GM21447 (cell line): ENCODE data around the gene HCRTR1.

Experiments
- ATAC-seq: cut with Tn5 transposase; IDR thresholded peaks from one replicate; pipeline ENCODE4 v1.9.1; 2021; ENCODE audit not compliant: unreplicated experiment

The HCRTR1 gene

DNA sequence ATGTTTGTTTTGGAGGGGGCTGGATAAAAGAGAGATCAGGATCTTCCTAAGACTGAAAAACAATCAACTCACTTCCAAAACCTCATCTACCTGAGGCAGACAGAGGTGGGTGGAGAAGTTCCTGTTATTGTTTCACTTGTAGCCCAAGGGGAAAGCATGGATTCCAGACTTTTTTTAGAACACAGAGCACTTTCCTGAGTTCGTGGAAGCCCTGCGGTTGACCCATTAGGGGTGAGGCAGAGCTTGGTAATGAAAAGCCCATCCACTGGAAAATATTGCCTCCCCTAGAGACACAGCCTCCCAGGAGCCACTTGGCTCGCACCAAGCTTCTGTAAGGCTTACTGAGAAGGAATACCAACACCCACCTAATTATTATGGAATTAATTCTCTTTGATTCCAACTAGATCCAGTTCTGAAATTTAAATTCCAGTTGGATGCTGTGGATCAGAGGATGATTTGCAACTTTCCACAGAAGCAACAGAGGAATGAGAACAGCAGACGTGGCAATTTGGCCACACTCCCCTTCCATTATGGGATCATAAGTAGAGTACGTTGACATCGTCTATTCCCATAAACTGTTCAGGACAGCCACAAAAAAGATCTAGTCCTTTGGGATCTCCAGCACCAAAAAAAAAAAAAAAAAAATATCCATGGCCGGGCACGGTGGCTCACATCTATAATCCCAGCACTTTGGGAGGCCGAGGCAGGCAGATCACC is 31.3 kb downstream of the HCRTR1 start:
- ATAC-seq = no peak

DNA sequence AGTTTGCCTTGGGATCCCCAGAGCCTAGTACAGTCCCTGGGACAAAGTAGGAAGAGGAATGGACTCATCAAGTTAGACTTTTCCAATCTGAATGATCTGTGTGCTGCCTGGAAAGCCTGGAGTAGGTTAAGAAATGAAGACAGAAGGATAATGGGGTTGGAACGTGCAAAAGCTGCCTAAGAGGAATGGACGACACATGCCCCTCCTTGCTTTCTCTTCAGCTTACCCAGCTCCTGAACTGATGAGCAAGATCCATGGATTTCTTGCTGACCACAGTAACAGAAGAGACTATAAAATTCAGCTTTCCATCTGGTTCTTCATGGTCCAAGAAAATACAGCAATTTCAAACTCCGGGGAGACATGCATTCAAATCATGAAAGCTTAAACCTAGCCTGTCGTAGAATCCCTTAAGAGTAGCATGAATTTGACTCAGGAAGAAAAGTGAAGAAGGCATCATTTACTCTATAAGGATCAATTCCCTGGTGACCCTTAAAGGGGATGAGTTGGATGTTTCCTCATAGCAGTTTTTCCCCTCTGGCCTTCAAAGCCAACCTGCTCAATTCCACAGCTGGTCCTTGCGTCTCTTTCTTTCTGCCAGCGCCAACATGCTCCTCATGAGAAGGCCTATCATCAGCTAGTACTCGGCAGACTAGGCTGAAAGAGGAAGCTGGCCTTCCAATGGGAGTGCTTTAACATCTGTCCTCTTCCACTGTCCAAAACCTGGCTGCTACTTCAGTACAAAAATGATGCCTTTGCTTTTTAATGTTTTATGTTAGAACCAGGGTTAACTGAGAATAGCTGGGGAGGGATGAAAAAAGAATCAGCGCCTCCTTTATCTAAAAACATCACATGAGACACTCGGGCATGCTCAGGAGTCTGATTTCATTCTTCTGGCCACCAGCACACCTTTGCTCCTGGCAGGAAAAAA is 32.9 kb downstream of the HCRTR1 start:
- no peak for ATAC-seq

DNA sequence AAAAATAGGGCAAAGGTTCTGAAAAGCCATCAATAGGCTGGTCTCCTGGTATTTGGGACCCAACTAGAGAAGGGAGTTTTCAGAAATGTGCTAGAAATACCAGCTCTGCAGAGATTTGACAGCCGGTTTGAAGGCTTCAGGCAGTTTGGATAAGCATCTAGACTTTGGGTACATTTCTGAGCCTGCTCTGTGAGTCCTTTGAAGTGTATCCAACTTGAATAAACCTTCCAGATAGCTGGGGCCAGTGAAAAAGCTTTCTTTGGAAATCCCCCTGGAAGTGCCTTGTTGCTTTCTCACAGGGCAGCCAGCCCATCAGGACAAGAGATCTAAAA is 33.6 kb downstream of the HCRTR1 start:
- no peak for ATAC-seq

DNA sequence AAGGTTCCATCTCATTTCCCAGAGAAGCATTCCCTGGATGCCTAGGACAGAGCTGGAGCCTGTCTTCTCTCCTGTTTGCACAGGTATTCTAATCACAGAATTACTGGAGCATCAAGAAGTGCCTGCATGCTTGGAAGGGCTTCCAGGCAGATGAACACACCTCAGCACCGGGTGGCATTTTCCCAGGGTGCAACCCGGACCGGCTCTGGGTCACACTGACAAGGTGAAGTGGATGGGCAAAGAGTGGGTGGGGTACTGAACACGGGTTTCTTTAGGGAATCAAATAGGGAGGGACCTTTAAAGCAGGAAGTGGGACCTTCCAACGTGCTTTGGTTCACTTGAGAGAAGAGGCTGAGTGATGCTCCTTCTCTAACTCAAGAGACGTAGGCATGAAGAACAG is 34.3 kb downstream of the HCRTR1 start:
- ATAC-seq = no peak

DNA sequence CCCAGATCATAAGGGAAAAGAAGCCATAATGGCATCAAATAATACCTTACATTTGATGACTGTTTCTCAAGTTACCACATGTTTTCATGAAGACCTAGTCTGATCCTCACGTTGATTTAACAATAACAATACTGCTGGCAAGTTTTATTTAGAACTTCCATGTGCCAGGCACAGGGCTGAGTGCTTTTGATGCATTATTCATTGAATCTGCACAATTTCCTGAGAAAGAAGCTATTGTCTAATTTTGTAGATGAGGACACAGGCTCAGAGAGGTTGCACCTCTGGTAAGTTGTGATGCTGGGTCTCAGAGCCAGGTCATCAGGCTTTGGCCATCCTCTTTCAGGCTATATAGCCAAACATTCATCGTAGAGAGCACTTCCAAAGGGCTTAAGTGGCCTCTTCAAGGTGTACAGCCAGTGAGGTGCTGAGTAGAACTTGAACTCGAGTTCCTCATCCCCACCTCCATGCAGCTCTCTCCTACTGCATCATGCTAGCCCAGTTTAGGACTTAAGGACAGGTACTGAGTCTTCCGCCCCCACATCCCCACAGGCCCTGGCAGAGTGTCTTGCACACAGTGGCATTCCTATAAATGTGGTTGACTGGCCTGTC is 35.5 kb downstream of the HCRTR1 start:
- ATAC-seq = no peak

DNA sequence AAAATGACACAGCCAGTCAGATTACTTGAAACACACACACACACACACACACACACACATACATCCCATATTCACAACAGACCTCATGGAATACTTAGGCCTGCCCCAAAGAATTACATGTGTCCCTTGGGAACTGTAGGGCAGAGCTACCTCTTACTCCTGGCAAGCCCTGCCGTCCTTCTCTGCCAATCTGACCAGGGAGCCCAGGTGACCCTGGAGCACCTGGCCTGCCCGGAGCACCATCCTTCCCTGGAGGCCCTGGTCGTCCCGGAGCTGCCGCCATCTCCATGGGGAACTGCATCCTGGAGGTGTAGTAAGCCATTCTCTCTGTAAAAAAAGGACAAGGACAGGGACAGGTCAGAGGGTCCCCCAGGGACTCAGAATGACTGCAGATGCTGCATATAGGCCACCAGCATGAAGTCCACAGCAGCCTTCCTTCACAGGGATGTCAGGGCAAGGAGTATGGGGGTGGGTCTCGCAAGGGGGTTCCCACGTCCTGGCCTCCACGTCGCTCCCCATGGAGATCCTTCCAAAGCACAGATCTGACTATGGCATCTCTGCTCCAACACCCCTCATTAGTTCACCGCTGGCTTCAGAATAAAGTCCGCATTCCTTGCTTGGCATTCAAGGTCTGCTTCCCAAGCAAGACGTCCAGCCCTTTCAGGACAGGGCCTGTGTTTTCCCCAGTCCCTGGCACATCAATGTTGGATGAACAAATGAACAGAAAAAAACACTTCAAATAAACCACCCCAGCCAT is 36.4 kb downstream of the HCRTR1 start:
- no peak for ATAC-seq

DNA sequence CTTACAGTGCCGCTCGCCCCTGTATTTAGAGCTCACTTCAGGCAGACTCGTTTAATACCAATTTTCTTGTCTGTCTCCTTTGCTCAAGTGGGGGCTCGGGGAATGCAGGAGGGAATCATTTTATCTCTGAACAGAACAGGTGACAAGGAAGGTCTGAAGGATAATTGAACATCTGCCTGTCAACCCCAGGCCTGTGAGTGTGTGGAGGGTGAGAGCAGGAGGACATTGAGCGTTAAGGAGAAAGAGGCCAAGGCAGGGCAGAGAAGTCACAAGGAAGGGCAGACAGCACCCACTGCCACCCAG is 36.9 kb downstream of the HCRTR1 start:
- ATAC-seq = no peak

DNA sequence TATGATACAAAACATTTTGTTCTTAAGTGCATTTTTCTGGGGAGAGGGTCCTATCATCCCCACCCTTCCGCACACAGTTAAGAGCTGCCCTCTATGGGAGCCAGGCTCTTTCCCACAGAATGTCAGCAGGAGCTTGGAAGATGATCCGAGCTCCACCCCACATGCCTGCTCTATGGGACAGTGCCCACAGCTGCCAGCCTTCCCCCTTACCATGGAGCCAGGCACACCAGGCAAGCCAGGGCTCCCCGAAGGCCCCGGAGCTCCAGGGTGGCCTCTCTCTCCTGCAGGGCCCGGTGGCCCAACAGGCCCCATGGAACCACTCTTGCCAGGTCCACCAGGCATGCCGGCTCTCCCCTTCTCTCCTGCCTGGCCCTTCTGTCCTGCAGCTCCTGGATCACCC is 37.6 kb downstream of the HCRTR1 start:
- no peak for ATAC-seq

DNA sequence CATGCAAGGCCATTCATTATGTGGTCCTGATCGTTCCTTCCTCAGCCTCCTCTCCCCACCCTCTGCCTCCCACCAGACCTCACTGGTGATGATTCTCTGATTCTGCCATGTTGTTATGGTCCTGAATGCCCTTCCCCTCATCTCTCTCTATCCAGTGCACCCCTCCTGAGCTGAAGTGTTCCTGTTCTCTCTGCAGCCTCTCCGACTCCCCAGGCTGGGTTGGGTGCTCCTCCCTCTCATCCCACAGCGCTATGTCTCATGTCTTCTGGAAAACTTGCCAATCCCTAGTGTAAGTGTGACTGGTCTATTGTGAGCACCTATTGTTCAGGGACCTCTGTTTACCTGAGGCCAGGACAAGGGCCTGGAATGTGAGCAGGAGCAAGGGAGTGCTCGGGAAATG is 38.3 kb downstream of the HCRTR1 start:
- no peak for ATAC-seq

DNA sequence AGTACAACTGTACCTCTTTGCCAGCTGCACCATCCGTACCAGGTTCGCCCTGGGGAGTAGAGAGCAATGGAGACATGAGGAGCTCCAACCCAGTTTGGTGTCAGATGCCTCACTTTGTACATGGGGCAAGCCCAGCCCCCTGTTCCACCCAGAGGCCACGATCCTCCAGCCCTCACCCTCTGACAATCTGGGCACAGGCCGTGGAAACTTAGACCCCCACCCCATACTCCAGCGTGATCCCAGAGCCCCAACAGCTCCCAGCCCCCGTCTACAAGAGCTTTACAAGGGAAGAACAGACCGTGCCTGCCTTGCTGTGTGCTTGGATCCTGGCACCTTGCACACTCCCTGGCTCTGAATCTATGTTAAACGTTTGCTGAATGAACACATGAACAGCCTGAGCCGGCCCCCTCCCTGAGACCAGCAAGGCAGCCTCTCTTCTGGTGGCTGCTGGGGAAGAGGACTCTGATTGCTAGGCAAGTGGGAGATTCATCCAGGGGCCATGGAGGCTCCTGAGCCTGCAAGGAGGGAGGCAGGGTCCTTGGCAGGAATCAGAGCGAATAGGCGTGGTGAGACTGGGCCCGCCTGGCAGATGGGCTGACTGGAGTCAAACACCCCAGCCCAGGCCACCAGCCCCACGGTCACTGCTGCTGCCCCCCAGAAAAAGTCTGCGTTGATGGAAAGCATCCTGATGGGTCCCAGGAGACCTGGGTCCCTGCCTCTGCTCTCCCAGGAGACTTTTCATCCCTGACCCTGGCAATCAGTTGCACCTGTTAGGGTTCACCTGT is 39.7 kb downstream of the HCRTR1 start:
- ATAC-seq = no peak

DNA sequence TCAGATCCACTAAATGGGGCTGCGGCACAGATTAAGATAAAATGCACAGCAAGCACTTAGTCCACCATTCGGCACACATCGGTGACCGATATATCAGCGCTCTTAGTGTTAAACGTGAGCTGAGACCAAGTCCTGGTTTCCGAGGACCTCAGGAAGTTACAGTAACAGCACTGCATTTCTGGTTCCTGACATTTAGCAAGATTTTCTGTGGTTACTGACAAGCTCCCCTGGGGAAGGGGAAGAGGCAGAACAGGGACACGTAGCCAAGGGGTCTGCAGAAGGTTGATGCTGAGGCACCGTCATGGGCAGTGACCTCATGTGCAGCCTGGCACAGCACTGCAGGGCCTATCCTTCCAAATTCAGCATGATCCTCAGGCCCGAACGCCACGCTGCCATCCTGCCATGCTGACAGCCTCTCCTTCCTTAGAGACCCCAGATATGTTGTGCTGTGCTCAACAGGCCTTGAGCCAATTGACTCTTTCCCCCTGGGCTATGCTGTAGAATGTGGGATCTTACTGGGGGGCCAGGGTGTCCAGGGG is 40.6 kb downstream of the HCRTR1 start:
- no peak for ATAC-seq

DNA sequence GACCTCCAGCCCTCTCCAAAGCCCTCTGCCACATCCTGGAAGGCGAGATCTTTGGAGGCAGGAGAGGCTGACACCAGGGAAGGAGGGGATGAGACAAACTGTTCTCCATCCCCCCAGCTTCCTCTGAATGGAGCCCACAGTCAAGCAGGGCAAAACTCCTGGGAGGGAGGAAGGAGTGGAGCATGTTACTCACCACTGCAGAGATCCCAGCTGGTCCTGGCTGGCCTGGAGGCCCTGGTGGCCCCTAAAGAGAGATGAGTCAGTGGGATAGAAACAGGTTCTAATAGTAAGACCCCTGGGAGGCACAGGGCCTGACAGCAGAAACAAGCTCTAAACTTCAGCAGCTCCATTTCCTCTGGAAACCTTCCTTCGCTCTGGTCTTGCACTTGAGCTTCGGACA is 41.2 kb downstream of the HCRTR1 start:
- no peak for ATAC-seq

DNA sequence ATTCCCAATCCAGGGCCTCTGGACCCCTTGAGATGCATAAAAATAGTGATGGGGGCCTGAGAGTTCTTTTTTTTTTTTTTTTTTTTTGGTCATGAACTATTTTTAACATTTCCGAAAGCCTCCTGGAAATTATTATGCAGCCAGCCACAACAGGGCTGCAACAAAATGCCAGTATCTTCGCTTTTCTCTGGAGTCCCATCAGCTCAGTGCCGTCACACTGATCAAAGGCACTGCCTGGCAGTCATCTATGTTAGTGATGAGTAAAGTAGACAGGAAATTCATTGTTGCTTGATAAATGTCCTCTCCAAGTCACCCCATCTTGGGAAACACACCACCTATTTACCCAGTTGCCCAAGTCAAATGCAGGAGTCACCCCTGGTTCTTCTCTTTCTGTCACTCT is 42.4 kb downstream of the HCRTR1 start:
- ATAC-seq = no peak

DNA sequence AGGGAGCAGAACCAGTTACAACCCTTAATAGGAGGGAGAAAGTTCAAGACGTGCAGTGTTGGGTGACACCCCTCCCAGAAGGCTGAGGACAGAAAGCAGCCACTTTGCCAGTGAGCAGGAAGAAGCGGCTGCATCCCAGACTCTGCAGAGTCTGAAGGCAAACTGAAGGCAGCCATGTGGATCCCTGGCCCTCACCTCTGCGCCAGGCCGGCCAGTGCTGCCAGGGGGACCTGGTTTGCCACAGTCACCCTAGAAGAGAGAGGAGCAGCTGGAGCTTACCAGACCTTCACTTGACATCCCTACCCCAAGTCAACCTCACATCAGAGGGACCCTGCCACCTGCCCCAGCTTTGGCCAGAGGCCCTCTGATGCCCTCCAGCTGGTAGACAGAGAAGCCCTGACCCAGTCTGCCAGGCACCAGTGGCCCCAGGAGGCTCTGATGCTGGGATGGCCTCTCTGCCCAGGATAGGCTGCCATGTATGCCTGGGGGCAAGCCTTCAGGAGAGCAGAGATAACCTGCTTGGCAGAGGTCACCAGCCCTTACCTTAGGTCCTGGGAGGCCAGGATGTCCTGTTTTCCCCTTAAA is 43.5 kb downstream of the HCRTR1 start:
- ATAC-seq = no peak

DNA sequence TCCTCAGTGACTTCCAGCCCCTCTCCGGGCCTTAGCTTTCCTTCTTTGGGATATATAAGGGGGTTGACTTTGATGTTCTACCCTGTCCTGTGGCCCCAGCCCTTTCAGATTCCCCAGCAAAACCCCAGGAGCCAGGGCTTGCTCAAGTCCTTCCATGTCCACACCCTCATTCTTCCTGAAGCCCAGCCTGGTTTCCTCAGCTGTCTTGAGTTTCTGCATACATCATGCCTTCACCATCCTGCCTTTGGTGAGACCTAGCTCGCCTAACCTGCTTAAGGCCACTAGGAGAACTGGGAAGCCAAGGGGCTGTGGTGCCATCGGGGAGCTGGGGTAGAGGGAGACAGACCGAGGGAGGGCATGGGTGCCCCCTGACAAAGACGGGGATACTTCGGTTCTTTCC is 44.4 kb downstream of the HCRTR1 start:
- ATAC-seq = no peak

DNA sequence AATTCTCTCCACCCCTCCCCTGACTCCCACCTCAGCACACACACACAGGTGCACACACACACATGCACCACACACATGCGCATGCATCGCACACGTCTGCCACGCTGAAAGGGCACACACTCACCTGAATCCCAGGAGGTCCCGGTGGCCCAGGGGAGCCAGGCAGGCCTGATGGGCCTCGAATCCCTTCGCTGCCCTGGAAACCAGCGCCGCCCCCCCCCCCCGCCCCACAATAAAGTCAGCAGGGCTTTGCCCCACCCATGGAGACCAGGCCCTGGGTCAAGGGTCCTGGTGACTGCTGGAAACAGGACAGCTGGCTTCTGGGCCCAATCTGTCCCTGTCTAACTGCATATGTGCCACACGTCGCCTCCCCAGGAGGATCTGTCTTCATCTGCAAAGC is 45.0 kb downstream of the HCRTR1 start:
- no peak for ATAC-seq

DNA sequence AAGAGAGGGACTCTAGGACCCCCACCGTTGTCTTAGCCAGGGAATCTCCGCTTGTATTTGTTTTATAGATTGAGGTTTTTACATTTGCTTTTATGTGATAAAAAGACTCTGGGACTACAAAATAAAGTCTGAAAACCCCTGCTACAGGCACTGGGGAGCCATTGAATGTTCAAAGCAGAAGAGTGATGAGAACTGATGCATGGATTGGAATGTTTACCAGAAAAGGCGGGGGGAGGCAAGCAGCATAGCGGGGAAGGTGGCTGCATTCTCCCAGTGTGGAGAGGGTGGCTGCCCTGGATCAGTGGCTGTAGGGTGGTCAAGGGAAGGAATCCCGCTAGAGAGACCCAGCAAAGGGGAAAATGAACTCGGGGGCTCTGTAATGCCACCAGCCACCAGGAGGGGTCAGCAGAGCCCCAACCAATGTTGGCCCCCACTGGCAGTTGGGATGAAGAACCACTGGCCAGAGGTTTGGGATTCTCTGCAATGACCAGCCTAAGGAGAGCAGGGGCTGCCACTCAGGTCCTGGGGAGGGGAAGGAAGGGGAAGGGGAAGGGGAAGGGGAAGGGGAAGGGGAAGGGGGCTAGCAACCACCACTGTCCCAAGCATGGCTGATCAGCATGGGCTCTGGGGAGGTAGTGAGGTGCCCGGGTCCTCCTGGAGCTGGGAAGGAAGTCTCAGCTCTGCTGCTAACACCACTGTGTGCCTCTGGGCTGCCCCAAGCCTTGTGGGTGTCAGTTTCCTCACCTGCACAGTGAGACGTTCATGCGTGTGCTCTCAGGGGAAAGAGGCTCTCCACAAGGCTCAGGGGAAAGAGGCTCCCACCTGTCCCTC is 46.3 kb downstream of the HCRTR1 start:
- no peak for ATAC-seq

DNA sequence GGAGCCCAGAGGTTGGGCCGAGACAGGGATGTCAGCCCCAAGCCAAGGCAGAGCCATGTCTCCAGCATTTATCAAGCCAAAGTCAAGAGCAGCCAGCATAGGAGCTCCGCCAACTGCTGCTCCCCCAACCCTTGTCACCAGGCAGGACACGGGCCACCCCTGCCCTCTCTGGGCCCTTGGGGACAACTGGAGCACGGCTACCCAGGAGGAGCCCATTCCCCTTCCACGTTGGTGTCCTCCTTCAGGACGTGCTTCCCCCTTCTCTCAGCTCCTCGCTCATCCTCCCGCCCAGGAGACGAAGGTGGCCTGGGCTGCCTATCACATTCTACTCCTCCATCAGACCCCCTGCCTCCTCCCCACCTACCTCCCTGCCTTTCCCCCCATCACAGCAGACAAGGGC is 47.0 kb downstream of the HCRTR1 start:
- no peak for ATAC-seq

DNA sequence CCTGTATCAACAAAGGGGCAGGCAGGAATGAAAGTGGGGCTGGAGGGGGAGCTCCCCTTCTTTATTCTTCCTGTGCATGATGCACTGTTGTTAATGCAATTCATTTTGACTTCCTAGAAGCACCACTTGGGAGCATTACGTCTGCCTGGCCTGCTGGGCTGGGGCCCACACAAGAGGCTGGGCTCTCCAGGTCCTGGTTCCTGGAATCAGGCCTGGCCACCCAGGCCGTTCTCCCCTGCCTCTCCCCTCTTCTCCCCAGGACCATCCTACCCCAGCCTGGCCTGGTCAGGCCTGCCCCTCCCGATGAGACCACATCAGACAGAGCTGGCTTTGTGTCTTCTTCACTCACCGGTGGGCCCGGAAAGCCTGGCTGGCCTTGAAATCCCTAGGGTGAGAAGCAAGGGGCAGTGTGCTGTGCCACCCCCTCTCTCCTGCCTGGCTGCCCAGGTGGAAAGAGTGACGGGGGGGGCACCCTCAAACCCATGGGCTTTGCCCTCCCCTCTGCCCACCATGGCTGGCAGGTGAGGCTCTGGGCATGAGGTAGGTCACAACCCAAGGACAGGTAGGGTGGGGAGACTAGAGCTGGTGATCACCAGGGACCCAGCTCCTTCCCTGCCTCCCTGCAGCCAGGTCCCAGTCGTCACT is 47.9 kb downstream of the HCRTR1 start:
- ATAC-seq = no peak
